GM10266 (cell line): ENCODE measurements around the gene DCTD.

Source experiments
- DNase-seq: peaks from one replicate; pipeline ENCODE4 v3.0.0; 2012; ENCODE audit errors: extremely low spot score
- CTCF ChIP-seq: IDR thresholded peaks from 2 replicates; pipeline ENCODE4 v1.5.1; 2012; ENCODE audit warnings: mild to moderate bottlenecking, low read depth; ENCODE audit not compliant: control insufficient read depth, insufficient read depth; ENCODE audit errors: missing control alignments

The DCTD gene

GRCh38 chr4:182843808-182844325, 73.3 kb downstream of the DCTD start:
- no peak for TF ChIP-seq CTCF
- no peak for DNase-seq

- no peak for TF ChIP-seq CTCF
- DNase-seq: no peak
These were observed 74.3 kb downstream of the DCTD start for GRCh38 chr4:182842759-182843390.

- no peak for DNase-seq
- no peak for TF ChIP-seq CTCF
These were observed 75.0 kb downstream of the DCTD start for GRCh38 chr4:182842104-182842600.

GRCh38 chr4:182840108-182840507, 77.1 kb downstream of the DCTD start:
- no peak for DNase-seq
- TF ChIP-seq CTCF: no peak
